GM21576 (cell line): ENCODE data around the gene WDR73.
A peak's percentile ranks its signal among the peaks of the same experiment; 100 is the strongest.
"Not testable (repeated sequence)": the region's sequence is repeated elsewhere in the genome, so short reads cannot be mapped to it uniquely, and the experiment has no call there.

Experiments used
- ATAC-seq: cut with Tn5 transposase; IDR thresholded peaks from one replicate; pipeline ENCODE4 v1.9.1; 2021; ENCODE audit warnings: mild to moderate bottlenecking, moderate library complexity; ENCODE audit not compliant: unreplicated experiment

WDR73 gene

GRCh38 chr15:84658080-84658787, 4.2 kb upstream of the WDR73 start, which contains the start of gene NMB:
TSS of gene NMB (minus strand) at chr15:84658199. CDS start at chr15:84658152, 47 bp downstream.
- ATAC-seq = peak; percentile 52

- ATAC-seq = no peak
Observed at GRCh38 chr15:84657748-84658079, 3.6 kb upstream of the WDR73 start.

GRCh38 chr15:84656972-84657371, 2.9 kb upstream of the WDR73 start:
- ATAC-seq = no peak

GRCh38 chr15:84654689-84655453, 788 bp upstream of the WDR73 start:
- ATAC-seq = peak; percentile 34

- ATAC-seq = no peak
Observed at GRCh38 chr15:84653584-84653909, 536 bp downstream of the WDR73 start.

- ATAC-seq = no peak
Observed at GRCh38 chr15:84649706-84650105, 4.4 kb downstream of the WDR73 start.

- no peak for ATAC-seq
Observed at GRCh38 chr15:84648539-84648938, 5.5 kb downstream of the WDR73 start.

GRCh38 chr15:84647726-84648125, 6.4 kb downstream of the WDR73 start:
- ATAC-seq = no peak

- ATAC-seq = no peak
Observed at GRCh38 chr15:84645997-84646396, 8.1 kb downstream of the WDR73 start.

- ATAC-seq = no peak
Observed at GRCh38 chr15:84645496-84645895, 8.6 kb downstream of the WDR73 start.

GRCh38 chr15:84643838-84644237, 10.2 kb downstream of the WDR73 start:
- no peak for ATAC-seq

GRCh38 chr15:84642640-84643039, 11.4 kb downstream of the WDR73 start:
- not testable (repeated sequence) for ATAC-seq

- ATAC-seq = not testable (repeated sequence)
Observed at GRCh38 chr15:84641871-84642270, 12.2 kb downstream of the WDR73 start.

- ATAC-seq = no peak
Observed at GRCh38 chr15:84638103-84638502, 16.0 kb downstream of the WDR73 start.

- no peak for ATAC-seq
Observed at GRCh38 chr15:84634228-84634837, 19.8 kb downstream of the WDR73 start.

- peak; percentile 34 for ATAC-seq
Observed at GRCh38 chr15:84633311-84634227, 20.5 kb downstream of the WDR73 start.

GRCh38 chr15:84631706-84632272, 22.3 kb downstream of the WDR73 start:
- ATAC-seq = no peak

- ATAC-seq = no peak
Observed at GRCh38 chr15:84629033-84629432, 25.1 kb downstream of the WDR73 start.

GRCh38 chr15:84625123-84625522, 29.0 kb downstream of the WDR73 start:
- no peak for ATAC-seq

- no peak for ATAC-seq
Observed at GRCh38 chr15:84624359-84624758, 29.7 kb downstream of the WDR73 start.
